GM19452 (cell line): Measurements from ENCODE around the gene PTPN7.
"Not testable (repeated sequence)": the region's sequence is repeated elsewhere in the genome, so short reads cannot be mapped to it uniquely, and the experiment has no call there.

Source experiments
- ATAC-seq: cut with Tn5 transposase; IDR thresholded peaks from one replicate; pipeline ENCODE4 v1.9.1; 2021; ENCODE audit not compliant: unreplicated experiment

The PTPN7 gene

DNA sequence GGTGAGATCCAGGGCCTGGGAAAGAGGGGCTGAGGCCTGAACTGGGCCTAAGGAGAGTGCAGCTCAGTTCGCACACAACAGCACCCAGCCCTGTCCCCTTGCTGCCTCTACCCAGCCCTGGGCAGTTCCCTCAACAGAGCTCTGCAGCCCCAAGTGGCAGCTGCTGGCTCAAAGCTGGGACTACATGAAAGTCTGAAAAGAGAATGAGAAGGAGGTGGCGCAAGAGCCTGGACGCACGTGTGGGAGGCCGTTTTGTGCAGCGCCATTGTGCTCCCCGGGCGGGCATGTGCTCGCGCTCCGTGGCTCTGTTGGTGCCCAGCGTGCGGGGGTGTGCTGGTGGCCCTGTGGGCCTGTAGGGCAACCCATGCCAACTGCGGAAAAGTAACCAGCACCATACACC is 27.4 kb downstream of the PTPN7 start:
- no peak for ATAC-seq

- no peak for ATAC-seq
These were observed 28.2 kb downstream of the PTPN7 start for GRCh38 chr1:202131956-202132821.

GRCh38 chr1:202130816-202131522 is 29.4 kb downstream of the PTPN7 start:
- no peak for ATAC-seq

GRCh38 chr1:202130297-202130721 is 30.1 kb downstream of the PTPN7 start:
- no peak for ATAC-seq

GRCh38 chr1:202129453-202130296 is 30.7 kb downstream of the PTPN7 start:
- no peak for ATAC-seq

- ATAC-seq = no peak
These were observed 32.4 kb downstream of the PTPN7 start for GRCh38 chr1:202127836-202128622.

DNA sequence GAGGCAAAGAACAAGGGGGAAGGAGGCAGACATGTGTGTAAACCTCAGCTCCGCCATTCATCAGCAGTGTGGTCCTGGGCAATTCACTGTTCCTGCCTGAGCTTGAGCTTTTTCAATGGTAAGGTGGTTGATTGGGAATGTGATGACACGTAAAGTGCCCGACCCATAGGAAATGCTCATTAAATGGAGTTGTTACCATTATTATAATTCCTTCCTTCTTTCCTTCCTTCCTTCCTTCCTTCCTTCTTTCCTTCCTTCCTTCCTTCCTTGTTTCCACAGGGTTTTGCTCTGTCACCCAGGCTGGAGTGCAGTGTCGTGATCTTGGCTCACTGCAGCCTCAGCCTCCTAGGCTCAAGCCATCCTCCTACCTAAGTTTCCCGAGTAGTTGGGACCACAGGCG is 33.3 kb downstream of the PTPN7 start:
- ATAC-seq = no peak

GRCh38 chr1:202126426-202126825 is 34.0 kb downstream of the PTPN7 start:
- ATAC-seq = no peak

DNA sequence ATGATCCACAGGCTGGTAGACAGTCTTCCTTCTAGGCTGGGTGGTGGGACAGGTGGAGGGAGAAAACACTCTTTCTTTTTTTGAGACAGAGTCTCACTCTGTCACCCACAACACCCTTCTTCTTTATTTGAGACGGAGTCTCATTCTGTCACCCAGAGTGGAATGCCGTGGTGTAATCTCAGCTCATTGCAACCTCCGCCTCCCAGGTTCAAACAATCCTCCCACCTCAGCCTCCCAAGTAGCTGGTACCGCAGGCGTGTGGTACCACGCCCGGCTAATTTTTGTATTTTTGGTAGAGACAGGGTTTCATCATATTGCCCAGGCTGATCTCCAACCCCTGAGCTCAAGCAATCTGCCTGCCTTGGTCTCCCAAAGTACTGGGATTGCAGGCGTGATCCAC is 34.8 kb downstream of the PTPN7 start:
- ATAC-seq = no peak

GRCh38 chr1:202124142-202124541 is 36.3 kb downstream of the PTPN7 start:
- ATAC-seq = no peak

GRCh38 chr1:202123336-202123813 is 37.0 kb downstream of the PTPN7 start:
- ATAC-seq = no peak

DNA sequence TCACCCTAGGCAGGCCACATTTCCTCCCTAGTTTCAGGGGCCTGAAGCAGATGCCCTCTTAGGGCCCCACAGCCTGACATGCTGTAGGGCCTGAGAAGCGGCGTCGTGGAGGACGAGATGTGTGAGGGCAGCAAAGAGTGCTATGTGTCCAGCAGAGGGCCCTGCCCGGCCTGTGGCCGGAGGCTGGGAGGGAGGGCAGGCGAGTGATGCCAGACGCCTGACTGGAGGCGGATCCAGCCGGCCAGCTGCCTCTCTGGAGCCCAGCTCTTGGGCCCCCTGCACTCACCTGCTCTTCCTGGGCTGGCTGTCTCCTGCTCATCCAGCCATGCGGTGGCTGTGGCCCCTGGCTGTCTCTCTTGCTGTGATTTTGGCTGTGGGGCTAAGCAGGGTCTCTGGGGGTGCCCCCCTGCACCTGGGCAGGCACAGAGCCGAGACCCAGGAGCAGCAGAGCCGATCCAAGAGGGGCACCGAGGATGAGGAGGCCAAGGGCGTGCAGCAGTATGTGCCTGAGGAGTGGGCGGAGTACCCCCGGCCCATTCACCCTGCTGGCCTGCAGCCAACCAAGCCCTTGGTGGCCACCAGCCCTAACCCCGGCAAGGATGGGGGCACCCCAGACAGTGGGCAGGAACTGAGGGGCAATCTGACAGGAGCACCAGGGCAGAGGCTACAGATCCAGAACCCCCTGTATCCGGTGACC is 37.6 kb downstream of the PTPN7 start, which contains the start of gene GPR37L1:
GPR37L1 (plus strand) TSS at position 279 of the 697 bp plus-strand sequence; CDS start at position 326, 47 bp downstream.
- no peak for ATAC-seq

- no peak for ATAC-seq
These were observed 39.4 kb downstream of the PTPN7 start for GRCh38 chr1:202121006-202121405.

GRCh38 chr1:202117898-202118371 is 42.5 kb downstream of the PTPN7 start:
- no peak for ATAC-seq

GRCh38 chr1:202116287-202116686 is 44.1 kb downstream of the PTPN7 start:
- ATAC-seq = no peak

DNA sequence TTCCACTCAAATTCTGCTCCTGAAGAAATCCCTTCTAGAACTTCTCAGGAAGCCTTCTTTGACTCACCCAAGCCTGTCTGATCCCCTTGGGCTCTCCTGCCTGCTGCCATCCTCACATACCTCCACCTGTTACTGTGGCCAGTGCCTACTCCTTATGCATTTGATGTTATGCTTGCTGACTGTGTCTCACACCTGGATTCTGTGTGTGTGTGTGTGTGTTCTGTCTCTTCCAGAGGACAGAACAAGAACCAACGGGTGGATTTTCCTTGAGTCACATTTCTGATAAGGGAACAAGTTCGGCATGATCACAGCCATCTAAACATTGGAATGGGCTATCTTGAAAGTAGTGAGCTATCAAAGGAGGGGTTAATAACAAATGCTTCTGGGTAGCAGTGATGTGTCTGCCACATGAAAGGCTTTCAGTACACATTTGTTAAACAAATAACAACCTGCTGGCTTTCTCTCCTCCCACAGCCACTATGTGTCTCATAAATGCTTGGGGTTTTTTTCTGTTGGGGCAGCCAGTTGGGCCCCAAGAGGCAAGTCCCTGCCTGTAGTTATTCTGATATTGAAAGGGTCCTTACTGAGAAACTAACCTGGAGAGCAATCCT is 46.6 kb downstream of the PTPN7 start:
- no peak for ATAC-seq

- no peak for ATAC-seq
These were observed 47.3 kb downstream of the PTPN7 start for GRCh38 chr1:202112859-202113689.

DNA sequence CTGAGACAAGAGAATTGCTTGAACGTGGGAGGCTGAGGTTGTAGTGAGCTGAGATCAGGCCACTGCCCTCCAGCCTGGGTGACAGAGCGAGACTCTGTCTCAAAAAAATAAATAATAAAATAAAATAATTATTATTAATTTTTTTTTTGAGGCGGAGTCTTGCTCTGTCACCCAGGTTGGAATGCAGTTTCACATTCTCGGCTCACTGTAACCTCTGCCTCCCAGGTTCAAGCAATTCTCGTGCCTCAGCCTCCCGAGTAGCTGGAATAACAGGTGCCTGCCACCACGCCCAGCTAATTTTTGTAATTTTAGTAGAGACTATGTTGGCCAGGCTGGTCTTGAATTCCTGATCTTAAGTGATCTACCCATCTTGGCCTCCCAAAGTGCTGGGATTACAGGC is 48.8 kb downstream of the PTPN7 start:
- not testable (repeated sequence) for ATAC-seq
